Limb (tissue), 2 donors: ENCODE data around the gene TICAM1.
A peak's percentile ranks its signal among the peaks of the same experiment; 100 is the strongest.
"Not testable (repeated sequence)": the region's sequence is repeated elsewhere in the genome, so short reads cannot be mapped to it uniquely, and the experiment has no call there.

Source experiments
- DNase-seq, 2 donors: peaks; one replicate each; pipeline ENCODE4 v3.0.0-alpha.2; 2016; ENCODE audit errors: extremely low spot score in 2 of 2

Gene TICAM1

GRCh38 chr19:4844348-4845179, 13.1 kb upstream of the TICAM1 start:
- no peak for DNase-seq

GRCh38 chr19:4843647-4843965, 12.1 kb upstream of the TICAM1 start:
- no peak for DNase-seq

GRCh38 chr19:4839192-4839591, 7.7 kb upstream of the TICAM1 start:
- DNase-seq, result no peak

- DNase-seq, result no peak
Observed at GRCh38 chr19:4832776-4833175, 1.3 kb upstream of the TICAM1 start.

GRCh38 chr19:4831979-4832340, 448 bp upstream of the TICAM1 start:
- DNase-seq, result not testable (repeated sequence)

GRCh38 chr19:4830768-4831265, 695 bp downstream of the TICAM1 start:
- no peak for DNase-seq

- DNase-seq, result no peak
Observed at GRCh38 chr19:4830332-4830731, 1.2 kb downstream of the TICAM1 start.

GRCh38 chr19:4829001-4829712, 2.4 kb downstream of the TICAM1 start:
- DNase-seq, result no peak

GRCh38 chr19:4823577-4823976, 7.9 kb downstream of the TICAM1 start:
- DNase-seq, result no peak

- DNase-seq, result not testable (repeated sequence)
Observed at GRCh38 chr19:4822354-4822753, 9.2 kb downstream of the TICAM1 start.

- DNase-seq, result no peak
Observed at GRCh38 chr19:4821265-4821664, 10.2 kb downstream of the TICAM1 start.

- DNase-seq, result no peak
Observed at GRCh38 chr19:4817467-4818277, 13.8 kb downstream of the TICAM1 start.

GRCh38 chr19:4816950-4817278, 14.6 kb downstream of the TICAM1 start:
- no peak for DNase-seq

- no peak for DNase-seq
Observed at GRCh38 chr19:4816202-4816949, 15.1 kb downstream of the TICAM1 start.

GRCh38 chr19:4815426-4816201, 15.9 kb downstream of the TICAM1 start:
- peak; percentile 86 to 91 for DNase-seq

GRCh38 chr19:4814625-4815425, 16.7 kb downstream of the TICAM1 start:
- DNase-seq, result no peak

GRCh38 chr19:4811328-4812131, 20.0 kb downstream of the TICAM1 start:
- peak in 1 of 2 donors; percentile 83 for DNase-seq

GRCh38 chr19:4807188-4807587, 24.3 kb downstream of the TICAM1 start:
- no peak for DNase-seq

GRCh38 chr19:4806384-4806783, 25.1 kb downstream of the TICAM1 start:
- DNase-seq, result no peak
